H1 (cell line): ENCODE measurements around the gene SLC28A2. TPM values are rescaled to one million over a fixed set of nuclear protein-coding genes. Genes with fewer than 3 reads are reported as not detected.

ENCODE experiments used
- ATF2 ChIP-seq: IDR thresholded peaks from 2 replicates; pipeline ENCODE4 v1.6.1; 2012; ENCODE audit warnings: low read length, inconsistent platforms
- polyA plus RNA-seq, 7 experiments: library from polyadenylated mRNA; depleted of rRNA in 3 of 7; stranded (reverse) in 5 of 7; unstranded in 2 of 7; fragments of >200 nt in 5 of 7; fragments of 200-250 nt in 2 of 7; gene quantifications; 1 replicate in 5 of 7; 2 replicates in 1 of 7; 4 replicates in 1 of 7; pipeline versions ENCODE4 v1.2.1 to v1.2.3, GENCODE V29; 2011 to 2013; ENCODE audit warnings: missing spikeins in 2 of 7, mixed read lengths in 2 of 7
- total RNA-seq: library from RNA; stranded (reverse); fragmentation: NEBNext Ultra II Directional; extraction: Animal tissue kit (Norgen Biotek cat#: 25700); gene quantifications from 2 replicates; pipeline ENCODE4 v1.2.1, GENCODE V29; 2021

Gene SLC28A2
- total and polyA plus RNA-seq, 2 of the 8 experiments (the other 6 are each of a cell fraction or from before 2014, with no cell fraction given) = 0.11 TPM; not detected in 1

- TF ChIP-seq ATF2 = no peak
Observed at GRCh38 chr15:45205192-45205591, 46.8 kb upstream of the SLC28A2 start (continued).
